ENCODE data around the gene ELF3.

DNA sequence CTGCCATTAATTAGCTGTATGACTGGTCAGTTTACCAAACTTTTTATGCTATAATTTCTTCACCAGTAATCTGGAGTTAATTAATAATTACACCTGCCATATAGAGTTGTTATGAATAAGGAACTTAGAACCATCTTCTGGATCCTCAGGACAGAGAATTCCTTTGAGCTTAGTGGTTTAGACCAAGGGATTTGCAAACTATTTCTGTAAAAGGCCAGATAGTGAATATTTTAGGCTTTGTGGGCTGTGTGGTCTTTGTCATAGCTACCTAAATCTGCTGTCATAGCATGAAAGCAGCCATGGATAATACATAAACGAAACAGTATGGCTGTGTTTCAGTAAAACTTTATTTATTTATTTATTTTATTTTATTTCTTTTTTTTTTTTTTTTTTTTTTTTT is 46.1 kb upstream of the ELF3 start:
- TF ChIP-seq CTCF (IDR thresholded peaks at IDR 0.05) (no peak), POLR2A (IDR thresholded peaks at IDR 0.05) (no peak)

Measured in esophagus squamous epithelium (tissue), 4 donors.